Measurements from ENCODE around the gene SLC41A3.

Gene SLC41A3

DNA sequence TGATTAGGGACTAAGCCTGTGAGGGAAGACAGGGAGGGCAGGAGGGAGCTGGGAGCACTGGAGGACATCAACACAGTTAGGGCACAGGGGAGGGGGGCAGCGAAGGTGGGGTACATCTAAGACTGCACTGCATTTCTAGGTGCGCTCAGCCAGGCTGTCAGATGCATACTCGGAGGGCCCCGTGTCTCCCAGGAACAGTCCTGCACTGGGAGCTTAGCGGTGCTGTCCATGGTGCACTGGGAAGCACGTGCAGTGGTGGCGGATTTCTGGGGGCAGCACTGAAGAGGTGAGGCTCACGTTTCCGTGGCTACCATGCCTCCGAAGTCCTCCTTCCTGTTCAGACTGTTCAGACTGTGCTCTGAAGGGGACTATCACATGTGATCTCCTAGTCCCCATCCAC lies 60.5 kb downstream of the SLC41A3 start:
- TF ChIP-seq, protein P1, sequence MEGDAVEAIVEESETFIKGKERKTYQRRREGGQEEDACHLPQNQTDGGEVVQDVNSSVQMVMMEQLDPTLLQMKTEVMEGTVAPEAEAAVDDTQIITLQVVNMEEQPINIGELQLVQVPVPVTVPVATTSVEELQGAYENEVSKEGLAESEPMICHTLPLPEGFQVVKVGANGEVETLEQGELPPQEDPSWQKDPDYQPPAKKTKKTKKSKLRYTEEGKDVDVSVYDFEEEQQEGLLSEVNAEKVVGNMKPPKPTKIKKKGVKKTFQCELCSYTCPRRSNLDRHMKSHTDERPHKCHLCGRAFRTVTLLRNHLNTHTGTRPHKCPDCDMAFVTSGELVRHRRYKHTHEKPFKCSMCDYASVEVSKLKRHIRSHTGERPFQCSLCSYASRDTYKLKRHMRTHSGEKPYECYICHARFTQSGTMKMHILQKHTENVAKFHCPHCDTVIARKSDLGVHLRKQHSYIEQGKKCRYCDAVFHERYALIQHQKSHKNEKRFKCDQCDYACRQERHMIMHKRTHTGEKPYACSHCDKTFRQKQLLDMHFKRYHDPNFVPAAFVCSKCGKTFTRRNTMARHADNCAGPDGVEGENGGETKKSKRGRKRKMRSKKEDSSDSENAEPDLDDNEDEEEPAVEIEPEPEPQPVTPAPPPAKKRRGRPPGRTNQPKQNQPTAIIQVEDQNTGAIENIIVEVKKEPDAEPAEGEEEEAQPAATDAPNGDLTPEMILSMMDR (conservative IDR thresholded peaks at IDR 0.05; ENCODE audit: low read depth) = no peak
- no peak for DNase-seq (ENCODE audit: low spot score)
- ChIA-PET CTCF (interaction anchor here (0.7 kb wide), 1 partner anchor 1962 kb away, joined by 3 read pairs; no protein-coding TSS in a partner anchor), POLR2A (ENCODE audit: low non-redundant PET) (no interaction called here)
- H3K27ac ChIP-seq = no peak overlapping the region

DNA sequence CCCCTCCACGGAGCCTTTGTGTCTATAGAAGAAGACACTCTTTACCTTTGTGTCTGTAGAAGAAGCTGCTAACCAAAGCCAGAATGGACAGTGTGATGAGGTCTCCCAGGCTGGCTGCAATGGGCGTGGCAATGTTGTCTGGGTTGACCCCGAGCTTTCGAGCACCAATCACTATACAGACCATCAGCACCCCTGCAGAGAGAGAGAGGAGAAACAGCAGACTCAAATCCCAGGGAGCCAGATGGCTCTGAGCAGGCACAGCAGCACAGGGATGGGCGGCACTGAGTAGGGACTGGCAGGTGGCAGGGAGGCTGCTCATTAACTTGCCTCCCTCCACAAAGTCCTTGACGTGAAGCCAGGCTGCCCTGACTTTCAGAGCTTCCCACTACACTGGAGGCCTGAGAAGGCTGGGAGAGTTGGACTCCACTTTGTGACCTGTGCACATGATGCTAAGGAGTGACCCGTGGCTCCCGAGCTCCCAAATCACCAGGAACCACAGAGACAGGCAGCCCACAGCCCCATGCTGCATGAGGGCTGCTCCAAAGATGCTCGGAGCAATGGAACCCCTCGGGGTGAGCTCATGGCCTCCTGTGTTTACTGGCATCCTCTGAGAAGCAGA lies 61.1 kb downstream of the SLC41A3 start:
- TF ChIP-seq, protein P1 (conservative IDR thresholded peaks at IDR 0.05; ENCODE audit: low read depth) = no peak
- POLR2A ChIA-PET (ENCODE audit: low non-redundant PET) = no interaction called here
- CTCF ChIA-PET = interaction anchor here (0.7 kb wide), 1 partner anchor 1963 kb away, joined by 3 read pairs; no protein-coding TSS in a partner anchor
- no peak overlapping the region for H3K27ac ChIP-seq
- no peak for DNase-seq (ENCODE audit: low spot score)

DNA sequence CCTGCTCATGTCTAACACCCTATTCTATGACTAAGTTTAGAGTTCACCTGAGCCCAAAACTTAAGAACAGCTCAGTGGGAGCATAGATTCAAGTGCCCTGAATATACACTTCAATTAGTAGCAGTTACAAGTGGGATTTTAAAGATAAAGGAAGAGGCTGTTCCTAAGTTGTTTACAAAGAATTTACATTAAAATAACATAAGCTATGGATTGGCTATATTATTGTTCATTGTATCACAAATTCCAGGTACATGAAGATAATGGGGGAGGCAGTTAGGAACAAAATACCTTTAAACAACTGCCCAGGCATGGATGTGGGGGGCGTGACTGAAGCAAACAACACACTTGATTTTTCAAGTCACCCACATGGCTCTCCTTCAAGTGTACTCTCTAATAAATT lies 62.2 kb downstream of the SLC41A3 start:
- H3K27ac ChIP-seq = no peak overlapping the region
- POLR2A ChIA-PET (ENCODE audit: low non-redundant PET) = no interaction called here
- TF ChIP-seq, protein P1 (conservative IDR thresholded peaks at IDR 0.05; ENCODE audit: low read depth) = no peak
- CTCF ChIA-PET = no interaction called here
- no peak for DNase-seq (ENCODE audit: low spot score)

DNA sequence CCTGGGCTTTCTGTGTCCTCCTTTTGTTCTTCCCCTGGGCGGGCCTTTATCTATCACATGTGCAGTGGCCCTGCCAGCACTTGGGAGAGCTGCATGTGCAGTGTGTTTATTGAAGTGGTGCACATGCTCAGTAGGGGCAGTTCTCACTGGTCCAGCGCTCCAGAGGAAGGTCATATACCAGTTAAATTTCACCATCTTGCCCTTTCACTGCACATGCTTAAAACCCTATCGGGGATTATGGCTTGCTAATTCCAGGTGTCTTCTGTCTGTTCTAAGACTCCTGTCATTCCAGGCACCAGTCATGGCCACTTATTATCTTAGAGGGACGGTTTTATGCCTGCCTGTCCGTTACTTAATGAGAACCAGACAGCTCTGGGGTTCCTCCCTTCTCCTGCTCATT lies 62.7 kb downstream of the SLC41A3 start:
- H3K27ac ChIP-seq = no peak overlapping the region
- DNase-seq (ENCODE audit: low spot score) = no peak
- TF ChIP-seq, protein P1 (conservative IDR thresholded peaks at IDR 0.05; ENCODE audit: low read depth) = no peak
- ChIA-PET POLR2A (ENCODE audit: low non-redundant PET) (no interaction called here), CTCF (interaction anchor here (0.5 kb wide), 1 partner anchor 1219 kb away, joined by 4 read pairs; no protein-coding TSS in a partner anchor)

DNA sequence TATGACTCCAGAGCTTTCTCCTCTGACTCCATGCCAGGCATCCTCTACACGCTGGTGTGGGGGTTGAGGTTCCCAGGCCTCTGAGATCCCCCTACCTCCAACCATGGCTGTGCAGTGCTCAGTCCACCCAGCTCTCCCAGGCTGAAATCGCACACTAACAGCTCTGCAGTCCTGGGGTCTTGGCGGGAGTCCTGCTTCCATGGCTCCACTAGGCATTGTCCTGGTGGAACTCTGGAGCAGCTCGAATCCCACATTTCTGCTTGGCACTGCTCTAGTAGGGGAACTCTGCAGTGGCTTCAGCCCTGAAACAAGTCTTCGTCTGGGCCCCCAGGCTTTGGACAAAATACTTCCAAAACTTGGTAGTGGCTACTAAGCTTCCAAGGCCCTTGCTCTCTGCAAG lies 64.2 kb downstream of the SLC41A3 start:
- TF ChIP-seq, protein P1 (conservative IDR thresholded peaks at IDR 0.05; ENCODE audit: low read depth) = no peak
- CTCF ChIA-PET = no interaction called here
- DNase-seq (ENCODE audit: low spot score) = no peak
- no peak overlapping the region for H3K27ac ChIP-seq
- POLR2A ChIA-PET (ENCODE audit: low non-redundant PET) = no interaction called here

DNA sequence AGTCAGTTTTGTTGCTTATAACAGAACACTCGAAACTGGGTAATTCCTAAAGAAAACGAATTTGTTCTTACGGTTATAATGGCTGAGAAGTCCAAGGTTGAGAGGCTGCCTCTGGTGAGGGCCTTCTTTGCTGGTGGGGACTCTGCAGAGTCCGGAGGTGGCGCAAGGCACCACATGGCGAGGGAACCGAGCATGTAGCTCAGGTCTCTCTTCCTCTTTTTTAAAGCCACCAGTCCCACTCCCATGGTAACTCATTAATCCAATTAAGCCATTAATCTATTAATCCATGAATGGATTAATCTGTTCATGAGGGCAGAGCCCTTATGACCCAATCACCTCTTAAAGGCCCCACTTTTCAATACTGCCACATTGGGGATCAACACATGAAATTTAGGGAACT lies 64.9 kb downstream of the SLC41A3 start:
- no peak overlapping the region for H3K27ac ChIP-seq
- no peak for DNase-seq (ENCODE audit: low spot score)
- ChIA-PET CTCF (no interaction called here), POLR2A (ENCODE audit: low non-redundant PET) (no interaction called here)
- TF ChIP-seq, protein P1 (conservative IDR thresholded peaks at IDR 0.05; ENCODE audit: low read depth) = no peak
